GM12878 (cell line): ENCODE measurements around the gene ADRA2C. TPM values are rescaled to one million over a fixed set of nuclear protein-coding genes. Genes with fewer than 3 reads are reported as not detected.

Experiments used
- ATAC-seq: fragments of 200-7000 bp; cut with Tn5 transposase; 3 replicates; pipeline ENCODE4 v1.9.1; 2020; ENCODE audit warnings: mild to moderate bottlenecking, moderate library complexity
- BruUV-seq: library from RNA; stranded (reverse); fragments of 400-500 nt; replicated peaks from 2 replicates; lab custom pipeline; 2021; lab: Mats Ljungman, UMichigan
- CTCF ChIA-PET: fragments of 300-600 bp; sonication (Branson Sonifier 250); formaldehyde crosslinking; extraction: SDS; loops from one replicate; lab custom pipeline; 2021; ENCODE audit warnings: inconsistent platforms; lab: Yijun Ruan, JAX
- POLR2A ChIA-PET: fragments of 350-600 bp; formaldehyde crosslinking; extraction: SDS; loops from one replicate; lab custom pipeline; 2021; ENCODE audit warnings: inconsistent platforms; lab: Charles Lee
- RAD21 ChIA-PET: fragments of 300-600 bp; sonication (Branson Sonifier 250); formaldehyde crosslinking; loops from one replicate; lab custom pipeline; 2023; ENCODE audit warnings: antibody characterized with exemption; ENCODE audit not compliant: unreplicated experiment; lab: Charles Lee
- SMC1A ChIA-PET: fragments of 300-600 bp; sonication (Branson Sonifier 250); formaldehyde crosslinking; loops from one replicate; lab custom pipeline; 2023; ENCODE audit not compliant: unreplicated experiment, uncharacterized antibody; lab: Charles Lee
- DNase-seq: peaks from one replicate; pipeline ENCODE4 v3.0.0-alpha.2; 2011; ENCODE audit warnings: low read depth, low spot score
- FAIRE-seq: peaks from 3 replicates; lab custom pipeline; 2011; peaks lifted over from hg19 to GRCh38; lab: Jason Lieb, UNC
- H2AFZ ChIP-seq: 2 replicates; pipeline ENCODE4 v1.6.0; 2011; ENCODE audit warnings: low read depth, low read length, control low read depth; ENCODE audit not compliant: control insufficient read depth
- H3K27ac ChIP-seq: 2 replicates; pipeline ENCODE4 v1.5.1; 2011; ENCODE audit warnings: control low read depth; ENCODE audit not compliant: control insufficient read depth, insufficient read depth
- H3K27me3 ChIP-seq, 2 experiments: replicated peaks in 1 of 2; 2 replicates each; pipeline versions ENCODE4 v1.6.0 to v1.6.1; 2011; ENCODE audit warnings: low read length in 1 of 2; ENCODE audit not compliant: control insufficient read depth in 2 of 2, insufficient read depth in 2 of 2
- H3K36me3 ChIP-seq, 2 experiments: 2 replicates each; pipeline ENCODE4 v1.5.1; 2011; ENCODE audit warnings: low read length in 1 of 2; ENCODE audit not compliant: control insufficient read depth in 2 of 2, insufficient read depth in 2 of 2
- H3K4me1 ChIP-seq: 2 replicates; pipeline ENCODE4 v1.6.1; 2011; ENCODE audit warnings: mild to moderate bottlenecking, low read length, moderate library complexity, mixed read lengths; ENCODE audit not compliant: control insufficient read depth, insufficient read depth
- H3K4me2 ChIP-seq: 2 replicates; pipeline ENCODE4 v1.6.0; 2011; ENCODE audit warnings: control low read depth; ENCODE audit not compliant: control insufficient read depth, insufficient read depth
- H3K4me3 ChIP-seq: fragments of 200-600 bp; sonication (generic); 2 replicates; pipeline ENCODE4 v1.5.1; 2016
- H3K79me2 ChIP-seq: 2 replicates; pipeline ENCODE4 v1.6.0; 2011; ENCODE audit warnings: low read length; ENCODE audit not compliant: control insufficient read depth, insufficient read depth
- H3K9ac ChIP-seq: 2 replicates; pipeline ENCODE4 v1.8.0; 2011; ENCODE audit warnings: low read length, control low read depth, mixed read lengths; ENCODE audit not compliant: control insufficient read depth, insufficient read depth
- H3K9me3 ChIP-seq: replicated peaks from 3 replicates; pipeline ENCODE4 v1.5.1; 2011; ENCODE audit warnings: mild to moderate bottlenecking, low read length; ENCODE audit not compliant: control insufficient read depth, insufficient read depth
- H4K20me1 ChIP-seq: 2 replicates; pipeline ENCODE4 v1.6.0; 2011; ENCODE audit not compliant: control insufficient read depth, insufficient read depth
- HDGF ChIP-seq: fragments of 450-650 bp; IDR thresholded peaks from 2 replicates; pipeline ENCODE4 v1.6.1; 2016; ENCODE audit warnings: antibody characterized with exemption
- HSF1 ChIP-seq: fragments of 150-350 bp; IDR thresholded peaks from 2 replicates; pipeline ENCODE4 v1.6.1; 2014; ENCODE audit warnings: mild to moderate bottlenecking, low read depth, low read length
- JUND ChIP-seq: IDR thresholded peaks from 2 replicates; pipeline ENCODE4 v1.6.1; 2012; ENCODE audit warnings: low read depth, mild to moderate bottlenecking, low read length, improper control_type of control experiment, moderate library complexity
- MYB ChIP-seq: fragments of 150-350 bp; IDR thresholded peaks from 2 replicates; pipeline ENCODE4 v1.6.1; 2014; ENCODE audit warnings: mild to moderate bottlenecking, low read depth, low read length, borderline replicate concordance
- NRF1 ChIP-seq: conservative IDR thresholded peaks from 2 replicates; pipeline ENCODE4 v1.6.1; 2011; ENCODE audit warnings: mild to moderate bottlenecking, low read depth, low read length, improper control_type of control experiment
- RELA ChIP-seq: fragments of 450-650 bp; IDR thresholded peaks from 2 replicates; pipeline ENCODE4 v1.8.0; 2014; ENCODE audit warnings: borderline replicate concordance; ENCODE audit not compliant: partially characterized antibody
- SMAD1 ChIP-seq: fragments of 450-650 bp; IDR thresholded peaks from 2 replicates; pipeline ENCODE4 v1.6.1; 2018; ENCODE audit warnings: mild to moderate bottlenecking, low read depth; ENCODE audit not compliant: partially characterized antibody
- STAT1 ChIP-seq: fragments of 450-650 bp; conservative IDR thresholded peaks from 2 replicates; pipeline ENCODE4 v1.6.1; 2014; ENCODE audit warnings: antibody characterized with exemption, mild to moderate bottlenecking
- TBL1XR1 ChIP-seq: IDR thresholded peaks from 2 replicates; pipeline ENCODE4 v1.6.1; 2012; ENCODE audit warnings: low read depth, low read length, improper control_type of control experiment
- USF1 ChIP-seq: IDR thresholded peaks from 2 replicates; pipeline ENCODE4 v1.6.1; 2011; ENCODE audit warnings: borderline replicate concordance, low read depth, mild to moderate bottlenecking, moderate library complexity, mixed read lengths, low read length; ENCODE audit not compliant: insufficient read depth; ENCODE audit errors: extremely low read length
- WGBS: methylation state at CpG from one replicate; pipeline ENCODE4 v1.1.6; 2016; ENCODE audit warnings: low lambda C conversion rate; ENCODE audit not compliant: insufficient replicate concordance, insufficient coverage; ENCODE audit errors: missing lambda C conversion rate; 5-methylcytosine and 5-hydroxymethylcytosine counted together
- in situ Hi-C: fragments of 300-500 bp; cut with MboI; formaldehyde crosslinking; loops from 9 replicates; pipeline ENCODE4 v1.14.3; 2018; ENCODE audit warnings: mixed read lengths
- intact Hi-C: fragments of 100-400 bp; cut with micrococcal nuclease; formaldehyde crosslinking; loops from one replicate; pipeline ENCODE4 v1.14.2; 2022; ENCODE audit not compliant: unreplicated experiment
- polyA plus RNA-seq, 11 experiments: library from polyadenylated mRNA; depleted of rRNA in 4 of 11; unstranded in 6 of 11; stranded (reverse) in 5 of 11; fragments of >200 nt; fragmentation: Nextera tagmentation in 4 of 11; fragmentation: Illumina TruSeq in 1 of 11; extraction: Ambion mirVana in 4 of 11; extraction: Trizol in 1 of 11; gene quantifications; 1 replicate in 1 of 11; 2 replicates in 10 of 11; pipeline versions ENCODE4 v1.2.1 to v1.2.3, GENCODE V29; 2011 to 2016; ENCODE audit warnings: inconsistent platforms in 2 of 11, missing spikeins in 2 of 11, low read depth in 1 of 11
- total RNA-seq, 4 experiments: library from RNA; depleted of rRNA in 3 of 4; stranded (reverse); fragments of >200 nt in 3 of 4; fragmentation: Illumina TruSeq in 1 of 4; extraction: Trizol in 1 of 4; gene quantifications; 2 replicates each; pipeline versions ENCODE4 v1.2.1 to v1.2.3, GENCODE V29; 2013 to 2021

The ADRA2C gene
- total and polyA plus RNA-seq, 10 of the 15 experiments (the other 5 are each of a cell fraction or from before 2014, with no cell fraction given), result 0.15 TPM; not detected in 9

GRCh38 chr4:3805731-3806130 is 39.5 kb downstream of the ADRA2C start:
- no peak for ATAC-seq
- H3K4me3 ChIP-seq, result no peak overlapping the region
- ChIA-PET RAD21 (no interaction called here), CTCF (no interaction called here), POLR2A (no interaction called here), SMC1A (no interaction called here)
- no peaks in the 10 kb centered on the region for H3K9me3 ChIP-seq
- H3K36me3 ChIP-seq, result no peaks in the 10 kb centered on the region
- no peak overlapping the region for H2AFZ ChIP-seq
- H3K27ac ChIP-seq, result no peak overlapping the region
- no peak for FAIRE-seq
- no peaks in the 10 kb centered on the region for H3K79me2 ChIP-seq
- no peak for DNase-seq
- no peaks in the 10 kb centered on the region; a peak in 1 of 4 replicates for H3K27me3 ChIP-seq
- no peak for TF ChIP-seq STAT1
- TF ChIP-seq USF1, result no peak
- no peak for TF ChIP-seq HDGF
- no peak for TF ChIP-seq JUND
- no peak for TF ChIP-seq HSF1
- no peak for TF ChIP-seq RELA
- TF ChIP-seq SMAD1, result no peak
- no peak for TF ChIP-seq TBL1XR1
- TF ChIP-seq MYB, result no peak
- no peak for TF ChIP-seq NRF1
- no peak overlapping the region for H3K4me2 ChIP-seq
- WGBS, result 40% methylated on average over 11 of the region's 11 CpGs
- H3K9ac ChIP-seq, result no peak overlapping the region
- H4K20me1 ChIP-seq, result no peaks in the 10 kb centered on the region
- BruUV-seq, result no TSS peak
- no peaks in the 10 kb centered on the region for H3K4me1 ChIP-seq
- intact Hi-C loops (no loop called here), in situ Hi-C loops (no loop called here)
